OCI-LY1 (cell line): ENCODE results near the gene ELMOD3.

Experiments
- EZH2 ChIP-seq: fragments of 200-600 bp; sonication (generic), shearing (Covaris generic); IDR thresholded peaks from 2 replicates; pipeline ENCODE4 v1.8.0; 2017; ENCODE audit warnings: borderline replicate concordance, mixed run types, mild to moderate bottlenecking, antibody characterized with exemption, low read length, moderate library complexity, mixed read lengths
- TF ChIP-seq, protein P1 (sequence below): fragments of 200-600 bp; sonication (generic), shearing (Covaris generic); IDR thresholded peaks from 2 replicates; pipeline ENCODE4 v1.5.1; 2017; ENCODE audit warnings: mild to moderate bottlenecking, antibody characterized with exemption, low read length, moderate library complexity, mixed read lengths

DNA sequence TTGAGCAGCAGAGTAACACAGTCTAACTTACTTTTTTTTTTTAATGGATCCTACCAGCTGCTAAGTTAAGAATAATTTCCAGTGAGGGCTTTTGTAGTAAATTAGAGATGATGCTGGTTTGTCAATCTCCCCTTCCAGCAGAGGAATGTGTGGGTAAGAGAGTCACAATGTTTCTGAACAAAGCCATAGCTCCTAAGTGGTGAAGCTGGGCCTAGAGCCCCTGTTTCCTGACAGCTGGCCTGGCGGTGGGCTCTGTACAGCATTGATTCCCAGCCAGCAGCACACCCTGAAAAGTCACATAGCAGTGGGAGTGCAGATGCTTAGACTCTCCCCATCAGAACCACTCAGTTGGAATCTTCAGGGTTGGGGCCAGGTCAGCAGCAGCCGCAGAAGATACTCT lies 31.2 kb downstream of the ELMOD3 start:
- TF ChIP-seq, protein P1, sequence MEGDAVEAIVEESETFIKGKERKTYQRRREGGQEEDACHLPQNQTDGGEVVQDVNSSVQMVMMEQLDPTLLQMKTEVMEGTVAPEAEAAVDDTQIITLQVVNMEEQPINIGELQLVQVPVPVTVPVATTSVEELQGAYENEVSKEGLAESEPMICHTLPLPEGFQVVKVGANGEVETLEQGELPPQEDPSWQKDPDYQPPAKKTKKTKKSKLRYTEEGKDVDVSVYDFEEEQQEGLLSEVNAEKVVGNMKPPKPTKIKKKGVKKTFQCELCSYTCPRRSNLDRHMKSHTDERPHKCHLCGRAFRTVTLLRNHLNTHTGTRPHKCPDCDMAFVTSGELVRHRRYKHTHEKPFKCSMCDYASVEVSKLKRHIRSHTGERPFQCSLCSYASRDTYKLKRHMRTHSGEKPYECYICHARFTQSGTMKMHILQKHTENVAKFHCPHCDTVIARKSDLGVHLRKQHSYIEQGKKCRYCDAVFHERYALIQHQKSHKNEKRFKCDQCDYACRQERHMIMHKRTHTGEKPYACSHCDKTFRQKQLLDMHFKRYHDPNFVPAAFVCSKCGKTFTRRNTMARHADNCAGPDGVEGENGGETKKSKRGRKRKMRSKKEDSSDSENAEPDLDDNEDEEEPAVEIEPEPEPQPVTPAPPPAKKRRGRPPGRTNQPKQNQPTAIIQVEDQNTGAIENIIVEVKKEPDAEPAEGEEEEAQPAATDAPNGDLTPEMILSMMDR = no peak
- no peak for TF ChIP-seq EZH2
